Stimulated activated memory B cell treated with anti-CD40 and anti-IgM and Interleukin-4, amounts not matched to agents 10 μg/mL and 1 μg/mL and 100 μg/mL, for 72 hours (primary cell): Measurements from ENCODE around the gene DPP3.
"Not testable (repeated sequence)": the region's sequence is repeated elsewhere in the genome, so short reads cannot be mapped to it uniquely, and the experiment has no call there.

ENCODE experiments used
- ATAC-seq: fragments of 150-1000 bp; cut with Tn5 transposase; 2 replicates; pipeline ENCODE4 v1.10.0; 2021
- H3K27ac Mint-ChIP-seq: one replicate; pipeline ENCODE4 v1.8.0; 2022; ENCODE audit warnings: mild to moderate bottlenecking, mixed read lengths
- H3K27me3 Mint-ChIP-seq: one replicate; pipeline ENCODE4 v1.8.0; 2022; ENCODE audit warnings: mixed read lengths
- H3K36me3 Mint-ChIP-seq: one replicate; pipeline ENCODE4 v1.8.0; 2022; ENCODE audit warnings: mixed read lengths
- H3K4me1 Mint-ChIP-seq: one replicate; pipeline ENCODE4 v1.8.0; 2022; ENCODE audit warnings: mixed read lengths
- H3K4me3 Mint-ChIP-seq: one replicate; pipeline ENCODE4 v1.8.0; 2022; ENCODE audit warnings: mild to moderate bottlenecking, moderate library complexity, mixed read lengths
- H3K9me3 Mint-ChIP-seq: one replicate; pipeline ENCODE4 v1.8.0; 2022; ENCODE audit warnings: mixed read lengths

The DPP3 gene, protein sequence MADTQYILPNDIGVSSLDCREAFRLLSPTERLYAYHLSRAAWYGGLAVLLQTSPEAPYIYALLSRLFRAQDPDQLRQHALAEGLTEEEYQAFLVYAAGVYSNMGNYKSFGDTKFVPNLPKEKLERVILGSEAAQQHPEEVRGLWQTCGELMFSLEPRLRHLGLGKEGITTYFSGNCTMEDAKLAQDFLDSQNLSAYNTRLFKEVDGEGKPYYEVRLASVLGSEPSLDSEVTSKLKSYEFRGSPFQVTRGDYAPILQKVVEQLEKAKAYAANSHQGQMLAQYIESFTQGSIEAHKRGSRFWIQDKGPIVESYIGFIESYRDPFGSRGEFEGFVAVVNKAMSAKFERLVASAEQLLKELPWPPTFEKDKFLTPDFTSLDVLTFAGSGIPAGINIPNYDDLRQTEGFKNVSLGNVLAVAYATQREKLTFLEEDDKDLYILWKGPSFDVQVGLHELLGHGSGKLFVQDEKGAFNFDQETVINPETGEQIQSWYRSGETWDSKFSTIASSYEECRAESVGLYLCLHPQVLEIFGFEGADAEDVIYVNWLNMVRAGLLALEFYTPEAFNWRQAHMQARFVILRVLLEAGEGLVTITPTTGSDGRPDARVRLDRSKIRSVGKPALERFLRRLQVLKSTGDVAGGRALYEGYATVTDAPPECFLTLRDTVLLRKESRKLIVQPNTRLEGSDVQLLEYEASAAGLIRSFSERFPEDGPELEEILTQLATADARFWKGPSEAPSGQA

GRCh38 chr11:66480117-66480938, at the start of gene DPP3:
DPP3 (plus strand) TSS chr11:66480434; CDS start chr11:66482201, 1,767 bp downstream.
- H3K27me3 Mint-ChIP-seq, result no peaks in the 10 kb centered on the region

GRCh38 chr11:66431287-66431686, 48.9 kb upstream of the DPP3 start:
- H3K4me1 Mint-ChIP-seq, H3K27ac Mint-ChIP-seq, H3K9me3 Mint-ChIP-seq, H3K27me3 Mint-ChIP-seq, H3K4me3 Mint-ChIP-seq, ATAC-seq: not testable (repeated sequence)
- H3K36me3 Mint-ChIP-seq, result peaks cover 59% of the 10 kb centered on the region

More at GRCh38 chr11:66480117-66480938, at the start of gene DPP3:
- ATAC-seq, result peak; percentile 98
- Mint-ChIP-seq H3K27ac (peak within 1 kb of the TSS; percentile 91), H3K4me1 (peaks cover 30% of the 10 kb centered on the region), H3K9me3 (no peaks in the 10 kb centered on the region), H3K4me3 (peak within 1 kb of the TSS; percentile 93), H3K36me3 (peaks cover 13% of the 10 kb centered on the region)

DNA sequence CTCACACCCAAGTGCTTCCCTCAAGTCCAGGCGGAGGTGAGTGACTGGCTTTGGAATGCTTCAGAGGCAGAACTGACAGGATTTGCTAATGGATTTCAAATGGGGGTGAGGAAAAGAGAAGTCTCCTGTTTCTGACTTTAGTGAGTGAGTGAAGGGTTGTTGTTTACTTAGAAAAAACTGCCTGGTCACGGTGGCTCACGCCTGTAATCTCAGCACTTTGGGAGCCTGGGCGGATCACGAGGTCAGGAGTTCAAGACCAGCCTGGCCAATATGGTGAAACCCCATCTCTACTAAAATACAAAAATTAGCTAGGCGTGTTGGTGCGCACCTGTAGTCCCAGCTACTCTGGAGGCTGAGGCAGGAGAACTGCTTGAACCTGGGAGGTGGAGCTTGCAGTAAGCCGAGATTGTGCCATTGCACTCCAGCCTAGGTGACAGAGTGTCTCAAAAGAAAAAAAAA, 48.3 kb upstream of the DPP3 start:
- not testable (repeated sequence) for ATAC-seq, H3K9me3 Mint-ChIP-seq, H3K4me3 Mint-ChIP-seq, H3K4me1 Mint-ChIP-seq, H3K27me3 Mint-ChIP-seq, H3K27ac Mint-ChIP-seq
- H3K36me3 Mint-ChIP-seq, result peaks cover 65% of the 10 kb centered on the region

DNA sequence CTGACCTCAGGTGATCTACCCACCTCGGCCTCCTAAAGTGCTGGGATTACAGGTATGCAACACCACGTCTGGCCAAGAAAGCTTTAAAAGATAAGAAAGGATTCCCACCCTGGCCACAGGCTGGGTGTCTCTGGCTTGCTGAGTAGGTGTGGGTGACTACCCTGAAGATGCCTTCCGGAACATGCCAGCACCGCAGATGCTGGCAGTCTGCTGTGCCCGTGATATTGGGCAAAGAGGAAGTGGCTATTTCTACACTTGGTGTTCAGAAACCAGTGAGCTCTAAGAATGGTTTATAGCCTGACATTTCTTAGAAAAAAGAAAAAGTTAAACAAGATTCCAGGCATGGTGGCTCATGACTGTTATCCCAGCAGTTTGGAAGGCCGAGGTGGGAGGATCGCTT, 47.6 kb upstream of the DPP3 start:
- peaks cover 1% of the 10 kb centered on the region for H3K4me1 Mint-ChIP-seq
- H3K4me3 Mint-ChIP-seq, result no peak overlapping the region
- H3K36me3 Mint-ChIP-seq, result peaks cover 65% of the 10 kb centered on the region
- no peaks in the 10 kb centered on the region for H3K27me3 Mint-ChIP-seq
- H3K9me3 Mint-ChIP-seq, result no peaks in the 10 kb centered on the region
- H3K27ac Mint-ChIP-seq, result no peak overlapping the region
- no peak for ATAC-seq

DNA sequence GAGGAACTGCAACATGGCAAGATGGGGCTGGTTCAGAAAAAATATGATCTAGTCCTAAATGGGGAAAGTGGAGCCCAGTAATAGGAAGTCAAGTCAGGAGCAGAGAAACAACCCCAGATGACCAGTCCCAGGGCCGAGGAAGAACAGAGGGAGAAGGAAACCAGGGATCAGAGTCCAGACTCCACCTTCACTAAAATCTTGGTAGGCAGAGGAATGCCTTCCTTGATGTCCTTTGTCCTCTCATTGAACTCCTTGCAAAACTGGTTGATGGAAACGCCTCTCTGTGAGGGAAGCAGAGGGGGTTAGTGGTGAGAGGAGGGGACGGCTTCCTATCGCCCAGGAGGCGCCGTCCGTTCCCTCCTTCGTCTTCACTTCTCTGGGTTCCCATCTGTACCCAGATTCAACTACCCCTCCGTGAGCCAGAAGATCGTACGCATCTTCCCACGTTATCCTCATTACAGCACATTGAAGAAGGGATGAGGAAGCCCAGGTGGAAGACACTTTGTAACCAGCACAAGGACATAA, 42.2 kb upstream of the DPP3 start:
- Mint-ChIP-seq H3K4me3 (peak overlapping the region; percentile 86), H3K9me3 (peaks cover 2% of the 10 kb centered on the region), H3K36me3 (peaks cover 28% of the 10 kb centered on the region), H3K27me3 (no peaks in the 10 kb centered on the region), H3K27ac (peak overlapping the region; percentile 93), H3K4me1 (peaks cover 15% of the 10 kb centered on the region)
- ATAC-seq, result no peak

DNA sequence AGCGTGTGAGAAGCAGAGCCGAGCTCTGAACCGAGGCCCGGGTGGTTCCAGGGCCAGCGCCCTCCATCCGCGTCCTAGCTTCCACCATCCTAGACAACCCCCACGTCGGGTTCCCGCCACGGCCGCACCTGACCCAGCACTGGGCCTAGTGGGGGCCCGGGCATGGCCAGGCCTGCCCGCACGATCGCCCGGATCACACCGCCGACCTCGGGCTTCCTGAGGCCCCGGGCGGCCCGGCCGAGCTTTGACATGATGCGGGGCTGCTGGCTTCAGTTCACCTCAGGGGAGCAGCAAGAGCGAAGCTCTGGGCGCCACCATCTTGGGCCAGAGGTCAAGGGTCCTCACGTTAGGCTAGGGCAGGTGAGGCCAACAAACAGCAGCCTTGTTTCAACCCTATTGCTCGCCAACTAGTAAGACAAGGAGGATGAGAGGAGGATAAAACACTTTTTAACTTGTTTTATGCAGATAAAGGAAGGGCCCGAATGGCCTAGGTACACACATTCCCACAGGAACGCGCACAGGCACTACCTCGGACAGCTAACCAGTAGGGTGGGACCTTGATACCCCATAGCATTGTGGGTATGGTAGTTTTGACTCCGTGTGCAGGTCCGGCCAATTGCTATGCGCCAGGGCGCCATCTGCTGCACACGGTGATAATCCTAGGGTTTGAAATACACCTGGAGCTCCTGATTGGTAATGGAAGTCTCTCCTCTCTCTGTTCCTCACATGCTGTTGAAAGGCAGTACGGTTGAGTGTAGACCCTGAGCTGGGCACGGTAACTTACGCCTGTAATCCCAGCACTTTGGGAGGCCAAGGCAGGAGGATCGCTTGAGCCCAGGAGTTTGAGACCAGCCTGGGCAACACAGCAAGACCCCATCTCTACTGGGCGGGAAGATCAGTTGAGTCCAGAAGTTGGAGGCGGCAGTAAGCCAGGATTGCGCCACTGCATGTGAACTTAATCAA, 41.4 kb upstream of the DPP3 start, which contains the start of gene MRPL11:
TSS of gene MRPL11 (minus strand) at position 345 of the 963 bp plus-strand sequence. CDS start at position 251, 94 bp downstream.
- ATAC-seq, result peak; percentile 99
- H3K36me3 Mint-ChIP-seq, result peaks cover 33% of the 10 kb centered on the region
- peak within 1 kb of the TSS; percentile 93 for H3K27ac Mint-ChIP-seq
- peaks cover 10% of the 10 kb centered on the region for H3K9me3 Mint-ChIP-seq
- no peaks in the 10 kb centered on the region for H3K27me3 Mint-ChIP-seq
- peaks cover 15% of the 10 kb centered on the region for H3K4me1 Mint-ChIP-seq
- H3K4me3 Mint-ChIP-seq, result peak within 1 kb of the TSS; percentile 86

- ATAC-seq, H3K27me3 Mint-ChIP-seq, H3K4me3 Mint-ChIP-seq, H3K27ac Mint-ChIP-seq: not testable (repeated sequence)
- H3K36me3 Mint-ChIP-seq, result peaks cover 27% of the 10 kb centered on the region
- peaks cover 15% of the 10 kb centered on the region for H3K4me1 Mint-ChIP-seq
- H3K9me3 Mint-ChIP-seq, result peaks cover 12% of the 10 kb centered on the region
Measured at GRCh38 chr11:66440101-66440939, 39.9 kb upstream of the DPP3 start.

DNA sequence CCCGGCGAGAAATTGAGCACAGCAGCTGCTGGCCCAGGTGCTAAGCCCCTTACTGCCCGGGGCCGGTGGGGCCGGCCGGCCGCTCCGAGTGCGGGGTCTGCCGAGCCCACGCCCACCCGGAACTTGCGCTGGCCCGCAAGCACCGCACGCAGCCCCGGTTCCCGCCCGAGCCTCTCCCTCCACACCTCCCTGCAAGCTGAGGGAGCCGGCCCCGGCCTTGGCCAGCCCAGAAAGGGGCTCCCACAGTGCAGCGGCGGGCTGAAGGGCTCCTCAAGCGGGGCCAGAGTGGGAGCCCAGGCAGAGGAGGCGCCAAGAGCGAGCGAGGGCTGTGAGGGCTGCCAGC, 39.3 kb upstream of the DPP3 start:
- Mint-ChIP-seq H3K36me3 (peaks cover 22% of the 10 kb centered on the region), H3K9me3 (peaks cover 16% of the 10 kb centered on the region), H3K4me1 (peaks cover 15% of the 10 kb centered on the region)
- H3K4me3 Mint-ChIP-seq, H3K27ac Mint-ChIP-seq, ATAC-seq, H3K27me3 Mint-ChIP-seq: not testable (repeated sequence)

DNA sequence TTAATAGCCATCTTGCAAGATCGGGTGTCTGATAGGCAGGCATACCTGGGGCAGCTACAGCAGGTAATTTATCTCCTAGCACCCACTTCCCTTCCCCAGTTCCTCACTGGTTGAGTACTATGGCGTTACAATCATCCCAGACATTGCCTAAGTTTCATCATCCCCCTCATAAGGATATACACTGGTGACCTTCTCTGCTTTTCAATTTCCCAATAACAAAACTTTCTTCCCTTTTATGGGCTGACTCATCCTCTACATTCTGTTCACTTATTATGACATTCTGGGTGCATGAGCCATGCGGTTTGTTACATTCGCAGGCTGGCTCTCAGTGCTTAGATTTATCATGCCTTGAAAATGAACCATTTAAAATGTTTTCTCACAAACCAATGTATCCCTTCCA, 36.6 kb upstream of the DPP3 start:
- Mint-ChIP-seq H3K27me3 (no peaks in the 10 kb centered on the region), H3K4me1 (peaks cover 5% of the 10 kb centered on the region), H3K9me3 (peaks cover 16% of the 10 kb centered on the region), H3K27ac (no peak overlapping the region), H3K4me3 (no peak overlapping the region), H3K36me3 (peaks cover 11% of the 10 kb centered on the region)
- no peak for ATAC-seq

GRCh38 chr11:66447012-66447411, 33.2 kb upstream of the DPP3 start:
- no peaks in the 10 kb centered on the region for H3K4me1 Mint-ChIP-seq
- peaks cover 17% of the 10 kb centered on the region for H3K9me3 Mint-ChIP-seq
- no peak for ATAC-seq
- no peaks in the 10 kb centered on the region for H3K27me3 Mint-ChIP-seq
- H3K36me3 Mint-ChIP-seq, result peaks cover 11% of the 10 kb centered on the region
- no peak overlapping the region for H3K27ac Mint-ChIP-seq
- no peak overlapping the region for H3K4me3 Mint-ChIP-seq

- peaks cover 4% of the 10 kb centered on the region for H3K36me3 Mint-ChIP-seq
- peaks cover 12% of the 10 kb centered on the region for H3K9me3 Mint-ChIP-seq
- H3K27me3 Mint-ChIP-seq, result no peaks in the 10 kb centered on the region
- no peak for ATAC-seq
- H3K27ac Mint-ChIP-seq, result no peak overlapping the region
- H3K4me1 Mint-ChIP-seq, result no peaks in the 10 kb centered on the region
- H3K4me3 Mint-ChIP-seq, result no peak overlapping the region
Measured at GRCh38 chr11:66448523-66448922, 31.7 kb upstream of the DPP3 start.

DNA sequence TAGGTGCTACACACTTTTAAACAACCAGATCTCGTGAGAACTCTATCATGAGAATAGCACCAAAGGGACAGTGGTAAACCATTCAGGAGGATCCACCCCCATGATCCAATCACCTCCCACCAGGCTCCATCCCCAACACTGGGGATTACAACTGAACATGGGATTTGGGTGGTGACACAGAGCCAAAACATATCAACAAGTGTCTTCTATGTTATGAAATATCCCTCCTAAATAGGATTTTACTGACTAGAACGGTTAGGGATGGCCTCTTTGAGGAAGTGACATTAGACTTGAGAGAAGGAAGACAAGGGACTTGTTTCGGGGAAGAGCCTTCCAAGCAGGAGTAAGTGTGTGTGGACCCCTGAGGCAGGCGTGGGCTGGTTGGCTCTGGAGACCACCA, 29.7 kb upstream of the DPP3 start:
- Mint-ChIP-seq H3K27ac (no peak overlapping the region), H3K27me3 (peaks cover 14% of the 10 kb centered on the region), H3K4me1 (no peaks in the 10 kb centered on the region), H3K4me3 (no peak overlapping the region), H3K36me3 (no peaks in the 10 kb centered on the region), H3K9me3 (peaks cover 7% of the 10 kb centered on the region)
- no peak for ATAC-seq

GRCh38 chr11:66451663-66452062, 28.6 kb upstream of the DPP3 start:
- Mint-ChIP-seq H3K27me3 (peaks cover 16% of the 10 kb centered on the region), H3K27ac (no peak overlapping the region), H3K4me3 (no peak overlapping the region), H3K4me1 (no peaks in the 10 kb centered on the region), H3K36me3 (no peaks in the 10 kb centered on the region), H3K9me3 (peaks cover 4% of the 10 kb centered on the region)
- ATAC-seq, result no peak
